ENCODE measurements around the gene ASB8.
"Not testable (repeated sequence)": the region's sequence is repeated elsewhere in the genome, so short reads cannot be mapped to it uniquely, and the experiment has no call there.

ASB8 gene

GRCh38 chr12:48131517-48131916, 25.8 kb downstream of the ASB8 start:
- DNase-seq: no peak

- DNase-seq: no peak
These were observed 27.9 kb downstream of the ASB8 start for GRCh38 chr12:48129376-48129775.

DNA sequence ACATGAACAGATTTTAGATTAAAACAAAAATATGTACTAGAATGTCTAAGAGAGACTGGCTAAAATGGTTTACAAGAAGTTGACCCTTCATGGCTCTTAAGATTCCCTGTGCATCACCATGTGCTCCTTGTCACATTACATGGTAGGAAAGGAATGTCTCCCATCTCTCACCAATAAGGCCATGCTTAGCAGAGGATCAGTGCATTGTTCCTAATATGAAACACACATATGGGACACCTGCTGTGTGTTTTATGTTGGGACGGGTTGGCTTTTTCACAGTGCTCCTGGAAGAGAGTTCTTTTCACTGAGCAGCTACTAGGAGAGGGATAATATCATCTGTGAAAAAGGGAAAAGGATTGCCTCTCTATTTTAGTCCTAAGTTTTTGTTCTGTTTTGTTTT, 28.5 kb downstream of the ASB8 start:
- DNase-seq: no peak

- DNase-seq: no peak
These were observed 30.2 kb downstream of the ASB8 start for GRCh38 chr12:48126953-48127630.

- DNase-seq: no peak
These were observed 31.3 kb downstream of the ASB8 start for GRCh38 chr12:48125985-48126384.

DNA sequence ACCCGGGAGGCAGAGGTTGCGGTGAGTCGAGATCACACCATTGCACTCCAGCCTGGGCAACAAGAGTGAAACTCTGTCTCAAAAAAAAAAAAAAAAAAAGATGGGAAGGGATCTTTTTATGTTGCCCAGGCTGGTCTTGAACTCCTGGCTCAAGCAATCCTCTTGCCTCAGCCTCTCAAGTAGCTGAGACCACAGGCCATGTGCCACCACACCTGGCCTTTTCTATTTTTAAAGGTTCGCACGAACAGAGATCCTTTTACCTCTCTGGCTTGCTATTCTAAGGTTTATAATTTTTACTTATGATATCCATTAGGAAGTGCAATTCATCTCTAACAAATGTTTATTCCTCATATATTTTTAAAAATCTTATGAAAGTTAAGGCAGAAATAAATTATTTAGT, 31.8 kb downstream of the ASB8 start:
- not testable (repeated sequence) for DNase-seq

- DNase-seq: no peak
These were observed 34.1 kb downstream of the ASB8 start for GRCh38 chr12:48123169-48123568.

GRCh38 chr12:48122065-48122834, 35.1 kb downstream of the ASB8 start:
- DNase-seq: no peak

DNA sequence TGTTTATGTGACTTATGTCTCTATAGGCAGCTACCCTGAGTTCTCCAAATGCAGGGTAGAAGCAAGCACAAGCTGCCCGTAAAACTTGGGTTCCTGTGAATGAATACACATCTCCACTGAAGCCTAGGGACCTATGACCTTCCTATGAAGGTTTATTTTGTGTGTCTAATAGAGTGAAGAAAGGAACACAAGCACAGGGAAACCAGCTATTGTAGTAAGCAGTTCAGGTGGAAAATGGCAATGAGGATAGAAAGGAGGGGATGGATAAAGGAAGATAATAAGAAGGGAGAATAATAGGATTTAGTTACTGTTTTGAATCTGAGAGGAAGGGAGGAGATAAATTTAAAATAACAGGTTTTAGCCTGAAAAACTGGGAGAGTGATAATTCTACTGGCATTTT, 35.8 kb downstream of the ASB8 start:
- DNase-seq: no peak

GRCh38 chr12:48119834-48120195, 37.5 kb downstream of the ASB8 start:
- DNase-seq: no peak

DNA sequence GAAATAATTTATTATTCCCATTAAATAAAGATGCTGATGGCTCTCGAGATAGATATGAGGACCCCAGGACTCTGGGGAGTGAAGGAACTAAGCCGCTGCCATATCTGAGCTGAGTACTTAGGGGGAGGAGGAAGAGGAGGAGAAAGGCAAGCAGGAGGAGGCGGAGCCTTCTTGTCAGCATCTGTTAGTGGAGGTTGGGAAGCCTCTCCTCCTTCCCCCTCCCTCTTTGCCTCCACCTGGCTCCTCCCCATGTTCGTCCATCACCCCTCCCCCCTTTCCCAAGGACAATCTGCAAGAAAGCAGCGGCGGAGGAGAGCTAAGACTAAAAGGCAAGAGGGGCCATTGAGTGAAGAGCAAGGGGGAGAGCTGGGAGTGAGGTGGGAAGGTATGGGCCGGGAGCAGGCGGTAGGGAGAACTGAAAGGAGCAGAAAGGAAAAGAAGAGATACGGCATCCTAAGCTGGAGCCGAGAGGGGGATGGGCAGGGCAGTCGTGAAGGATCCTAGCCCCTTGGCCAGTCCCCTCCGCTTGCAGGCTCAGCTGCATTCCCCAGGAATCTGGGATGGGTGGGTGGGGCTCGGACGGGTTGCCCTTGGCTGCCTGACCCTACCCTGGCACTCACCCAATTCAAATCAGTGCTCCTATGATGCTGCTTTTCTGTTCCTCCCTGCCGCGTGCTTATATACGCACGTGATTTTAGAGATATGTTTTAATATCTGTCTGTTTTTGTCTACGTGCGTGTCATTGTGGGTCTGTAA, 38.1 kb downstream of the ASB8 start, which contains the start of gene PFKM:
Gene PFKM (plus strand): TSS at position 287 of the 756 bp plus-strand sequence. CDS start 3,411 bp downstream, outside the sequence.
- peak; percentile 72 to 74 for DNase-seq

GRCh38 chr12:48118284-48118871, 38.9 kb downstream of the ASB8 start:
- DNase-seq: no peak

DNA sequence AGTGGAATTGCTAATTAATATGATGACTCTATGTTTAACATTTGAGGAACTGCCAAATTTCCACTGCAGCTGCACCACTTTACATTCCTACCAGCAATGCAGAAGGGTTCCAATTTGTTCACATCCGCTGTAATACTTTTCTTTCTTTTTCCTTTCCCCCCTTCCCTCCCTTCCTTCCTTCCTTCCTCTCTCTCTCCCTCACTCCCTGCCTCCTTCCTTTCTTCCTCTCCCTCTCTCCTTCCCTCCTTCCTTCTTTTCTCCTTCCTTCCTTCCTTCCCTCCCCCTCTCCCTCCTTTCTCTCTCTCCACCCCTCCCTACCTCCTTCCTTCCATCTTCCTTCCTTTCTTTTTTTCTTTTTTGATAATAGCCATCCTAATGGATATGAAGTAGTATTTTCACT, 41.4 kb downstream of the ASB8 start:
- no peak for DNase-seq

GRCh38 chr12:48111312-48111693, 46.0 kb downstream of the ASB8 start:
- DNase-seq: not testable (repeated sequence)

DNA sequence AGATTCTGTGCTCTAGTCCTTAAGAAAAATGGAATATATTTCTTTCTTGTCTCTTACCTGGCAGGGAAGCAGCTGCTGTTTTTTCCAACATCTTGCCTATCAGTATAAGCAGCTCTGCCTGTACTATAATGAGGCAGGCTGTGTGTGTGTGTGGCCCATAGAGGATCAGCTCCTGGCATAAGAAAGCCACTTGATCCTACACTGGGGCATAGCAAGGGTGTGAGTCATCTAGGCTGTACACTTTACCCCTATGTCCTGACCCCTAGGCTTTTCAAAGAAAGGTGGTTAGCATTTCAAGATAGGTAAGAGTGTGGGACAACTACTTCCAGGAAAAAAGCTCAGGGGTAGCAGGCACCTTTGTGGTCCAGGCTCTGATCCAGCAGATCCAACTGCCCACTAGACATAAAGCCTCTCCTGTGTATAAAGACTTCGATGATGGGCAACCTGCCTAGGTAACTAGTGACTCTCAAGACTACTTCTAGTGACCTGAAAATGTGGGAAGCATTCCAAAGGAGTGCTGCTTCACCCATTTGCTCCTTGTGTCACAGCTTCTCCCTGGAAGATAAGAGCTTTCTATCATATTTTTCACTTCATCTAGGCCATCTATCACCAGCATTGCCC, 46.5 kb downstream of the ASB8 start:
- DNase-seq: no peak

DNA sequence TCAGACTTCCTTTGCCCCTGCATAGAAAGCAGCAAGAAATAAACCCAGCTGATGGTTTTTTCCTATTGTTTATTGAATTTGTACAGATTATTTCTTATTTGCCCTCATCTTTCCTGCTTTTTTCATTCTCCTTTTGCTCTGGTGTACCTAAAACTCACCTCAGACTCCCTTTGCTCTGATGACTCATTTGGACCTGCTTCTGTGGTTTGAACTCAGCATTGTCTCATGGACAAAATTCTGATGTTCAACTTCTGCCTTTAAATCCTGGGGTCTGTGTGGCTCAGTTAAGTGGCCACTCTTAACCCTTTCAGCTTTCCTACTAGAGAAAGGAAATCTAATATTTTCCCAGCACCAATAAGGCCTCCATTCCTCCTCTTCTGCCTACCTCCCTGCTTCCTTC, 47.9 kb downstream of the ASB8 start:
- DNase-seq: no peak

DNA sequence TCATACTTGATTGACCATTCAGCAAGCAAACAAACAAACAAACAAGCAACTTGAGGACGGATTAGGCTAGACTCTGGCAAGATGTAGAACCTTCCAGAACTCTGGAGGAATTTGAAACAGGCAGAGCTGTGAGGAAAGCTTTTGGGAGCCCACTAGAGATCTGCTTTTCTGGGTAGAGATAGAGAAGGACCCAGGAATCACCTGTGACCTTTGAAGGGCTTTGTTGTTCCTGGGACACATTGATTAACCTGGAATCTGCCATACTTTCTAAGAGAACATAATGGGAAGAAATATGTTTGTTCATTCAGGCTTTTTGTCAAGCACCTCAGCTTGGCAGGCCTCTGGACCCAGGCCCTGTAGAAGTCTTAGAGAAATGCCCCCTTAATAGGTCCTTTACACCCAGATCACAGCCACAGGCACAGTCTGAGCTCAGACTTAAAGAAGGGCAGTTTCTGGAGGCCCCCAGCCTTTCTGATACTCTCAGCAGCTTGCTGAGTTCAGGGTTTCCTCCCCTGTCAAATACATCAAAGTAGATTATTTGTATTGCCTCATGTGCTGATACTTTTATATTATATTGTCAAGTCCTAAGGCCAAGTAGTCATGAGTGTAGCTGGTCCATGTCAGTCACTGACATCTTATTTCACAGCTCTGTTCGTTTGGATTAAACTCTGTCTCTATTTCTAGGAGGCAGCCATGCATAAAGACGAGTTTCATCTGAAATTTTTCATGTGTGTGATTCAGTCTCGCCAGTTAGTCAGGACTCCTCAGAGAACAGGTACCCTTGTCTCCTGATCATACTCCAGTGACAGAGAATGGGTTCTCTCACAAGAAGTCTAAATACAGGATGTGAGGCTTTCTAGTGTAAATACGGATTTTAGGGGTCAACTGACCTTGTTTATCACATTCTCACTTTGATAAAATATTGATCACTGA, 50.4 kb downstream of the ASB8 start:
- no peak for DNase-seq

GRCh38 chr12:48105867-48106680, 51.2 kb downstream of the ASB8 start, which contains the start of gene SENP1:
Gene SENP1 (minus strand): TSS chr12:48106079. CDS start chr12:48101472, 4,607 bp downstream.
- peak; percentile 90 to 92 for DNase-seq

- DNase-seq: peak; percentile 56 to 66
These were observed 51.9 kb downstream of the ASB8 start for GRCh38 chr12:48105321-48105866.

- DNase-seq: no peak
These were observed 52.8 kb downstream of the ASB8 start for GRCh38 chr12:48104531-48104930.

All from CD4-positive, alpha-beta T cell treated with Interleukin-1 beta for 1 hour (primary cell).